ENCODE data around the gene WNK2. TPM values are rescaled to one million over a fixed set of nuclear protein-coding genes. Genes with fewer than 3 reads are reported as not detected.
"Not testable (repeated sequence)": the region's sequence is repeated elsewhere in the genome, so short reads cannot be mapped to it uniquely, and the experiment has no call there.

The WNK2 gene
- total RNA-seq, 1 donor from 2014 or later: 0.92 TPM

DNA sequence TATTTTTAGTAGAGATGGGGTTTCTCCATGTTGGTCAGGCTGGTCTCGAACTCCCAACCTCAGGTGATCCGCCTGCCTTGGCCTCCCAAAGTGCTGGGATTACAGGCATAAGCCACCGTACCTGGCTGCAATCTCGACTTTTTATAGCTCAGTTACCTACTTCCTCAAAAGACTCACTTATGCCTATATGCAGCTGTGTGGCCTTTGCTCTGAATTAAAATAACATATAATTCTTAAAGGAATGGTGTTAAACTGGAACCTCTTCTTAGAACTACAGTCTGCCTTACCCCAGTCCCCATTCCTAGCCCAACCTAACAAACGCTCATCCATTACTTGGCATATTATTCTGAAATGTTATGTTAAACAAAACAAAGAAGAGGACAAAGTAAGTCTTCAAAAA is 157.9 kb downstream of the WNK2 start:
- not testable (repeated sequence) for ATAC-seq

DNA sequence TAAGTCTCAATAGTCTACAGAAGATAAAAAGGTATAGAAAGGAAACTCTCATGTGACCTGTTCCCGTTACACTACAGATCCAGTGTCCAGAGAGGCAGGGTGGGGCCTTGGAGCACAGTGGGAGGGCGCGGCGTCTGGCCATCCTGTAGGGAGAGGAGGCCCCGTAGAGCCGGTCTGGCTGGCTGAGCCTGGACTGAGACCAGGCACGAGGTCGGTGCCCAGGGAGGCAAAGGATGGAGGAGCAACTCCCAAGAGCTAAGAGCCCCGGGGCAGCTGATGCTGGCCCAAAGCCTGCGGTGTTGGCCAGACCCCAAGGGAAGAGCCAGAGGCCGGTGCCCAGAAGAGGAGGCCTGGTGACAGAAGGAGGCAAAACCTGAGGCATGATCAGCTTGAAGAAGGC is 158.5 kb downstream of the WNK2 start:
- peak; percentile 81 for ATAC-seq

DNA sequence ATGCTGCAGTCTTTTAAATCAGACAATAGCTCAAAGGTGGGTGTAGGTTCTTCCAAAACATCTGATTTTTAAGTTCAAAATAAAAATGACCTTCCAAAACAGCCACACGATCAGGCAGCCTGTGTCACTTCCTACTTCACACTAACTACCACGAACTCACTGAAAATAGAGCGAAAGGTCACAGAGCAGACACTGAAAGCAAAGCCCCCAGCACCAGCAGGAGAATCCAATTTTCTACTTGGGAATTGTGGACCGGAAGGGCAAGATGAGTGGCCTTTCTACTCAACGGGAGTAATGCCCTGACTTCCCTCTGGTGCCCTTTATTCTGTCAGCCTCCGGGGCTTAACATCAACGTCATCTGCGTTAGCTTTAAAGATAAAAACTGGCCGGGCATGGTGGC is 159.7 kb downstream of the WNK2 start:
- ATAC-seq: no peak

DNA sequence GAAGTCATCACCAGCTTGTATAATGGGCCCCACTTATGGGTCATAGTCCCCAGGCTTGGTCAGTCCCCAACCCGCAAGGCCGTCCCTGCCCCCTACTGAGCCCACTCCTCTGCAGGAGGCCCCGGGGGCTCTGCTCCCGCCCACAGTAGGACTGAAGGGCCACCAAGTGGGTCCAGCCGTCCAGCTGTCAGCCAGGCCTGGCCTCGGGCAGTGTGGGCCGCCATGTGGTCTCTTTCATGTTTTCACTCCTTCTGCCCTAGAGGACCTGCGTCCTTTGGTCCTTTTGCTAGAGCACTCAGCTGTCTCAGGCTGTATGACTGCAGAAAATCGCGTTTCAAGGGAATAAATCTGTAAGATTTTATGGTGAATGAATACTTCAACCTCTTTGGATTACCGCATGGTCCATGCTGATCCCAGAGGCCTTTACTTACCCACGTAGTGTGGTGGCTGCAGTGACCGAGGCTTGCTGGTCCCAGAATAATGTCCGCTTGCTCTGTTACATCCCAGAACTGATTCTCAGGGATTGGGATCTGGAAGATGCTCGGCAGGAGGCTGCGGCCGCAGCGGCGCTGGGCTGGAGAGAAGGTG is 161.8 kb downstream of the WNK2 start:
- ATAC-seq: no peak

DNA sequence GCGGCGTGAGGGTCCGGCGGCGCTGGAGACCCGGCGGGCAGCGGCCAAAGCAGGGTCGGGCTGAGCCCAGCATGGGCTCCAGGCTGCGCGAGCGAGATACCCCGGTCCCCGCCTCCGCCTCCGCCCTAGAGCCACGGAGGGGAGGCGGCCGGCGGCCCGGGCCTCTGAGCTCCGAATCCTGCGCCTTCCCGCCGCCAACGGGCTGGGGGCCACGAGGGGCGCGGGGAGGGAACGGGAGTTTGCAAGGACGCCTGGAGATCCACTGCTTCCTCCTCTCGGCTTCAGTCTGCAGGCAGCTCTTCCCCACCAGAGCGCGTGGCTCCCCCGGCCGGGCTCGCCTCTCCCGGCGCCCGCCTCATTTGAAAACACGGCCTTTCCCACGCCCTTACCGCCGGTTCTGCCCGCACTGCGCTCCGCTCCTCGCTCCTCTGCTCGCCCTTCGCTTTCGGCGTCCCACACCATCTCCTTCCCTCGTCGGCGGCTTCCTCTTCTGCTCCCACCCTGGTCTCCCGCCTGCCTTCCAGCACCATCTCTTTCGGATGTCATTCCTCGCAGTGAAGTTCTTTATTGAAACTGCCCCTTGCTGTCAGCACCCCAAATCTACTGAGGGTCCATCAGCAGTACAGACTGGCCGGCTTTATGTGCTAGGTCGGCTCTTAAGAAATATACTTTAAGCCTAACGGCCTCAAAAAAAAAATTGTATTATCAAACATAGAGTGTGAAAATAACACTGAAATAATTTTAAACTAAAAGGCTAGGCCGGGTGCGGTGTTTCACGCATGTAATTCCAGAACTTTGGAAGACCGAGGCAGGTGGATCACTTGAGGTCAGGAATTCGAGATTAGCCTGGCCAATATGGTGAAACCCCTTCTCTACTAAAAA is 162.5 kb downstream of the WNK2 start:
- no peak for ATAC-seq

DNA sequence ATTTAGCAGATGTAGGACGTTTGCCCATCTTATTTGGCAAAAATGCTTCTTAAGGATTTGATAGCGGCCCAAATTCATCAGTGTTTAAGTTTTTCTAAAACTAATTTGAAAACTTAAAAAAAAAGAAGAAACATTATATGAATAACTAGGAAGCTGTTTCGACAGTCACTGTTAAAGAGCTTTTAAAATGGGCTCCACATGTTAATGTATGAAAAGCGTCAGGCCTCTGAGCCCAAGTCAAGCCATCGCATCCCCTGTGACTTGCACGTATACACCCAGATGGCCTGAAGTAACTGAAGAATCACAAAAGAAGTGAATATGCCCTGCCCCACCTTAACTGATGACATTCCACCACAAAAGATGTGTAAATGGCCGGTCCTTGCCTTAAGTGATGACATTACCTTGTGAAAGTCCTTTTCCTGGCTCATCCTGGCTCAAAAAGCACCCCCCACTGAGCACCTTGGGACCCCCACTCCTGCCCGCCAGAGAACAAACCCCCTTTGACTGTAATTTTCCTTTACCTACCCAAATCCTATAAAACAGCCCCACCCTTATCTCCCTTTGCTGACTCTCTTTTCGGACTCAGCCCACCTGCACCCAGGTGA is 163.5 kb downstream of the WNK2 start:
- not testable (repeated sequence) for ATAC-seq

DNA sequence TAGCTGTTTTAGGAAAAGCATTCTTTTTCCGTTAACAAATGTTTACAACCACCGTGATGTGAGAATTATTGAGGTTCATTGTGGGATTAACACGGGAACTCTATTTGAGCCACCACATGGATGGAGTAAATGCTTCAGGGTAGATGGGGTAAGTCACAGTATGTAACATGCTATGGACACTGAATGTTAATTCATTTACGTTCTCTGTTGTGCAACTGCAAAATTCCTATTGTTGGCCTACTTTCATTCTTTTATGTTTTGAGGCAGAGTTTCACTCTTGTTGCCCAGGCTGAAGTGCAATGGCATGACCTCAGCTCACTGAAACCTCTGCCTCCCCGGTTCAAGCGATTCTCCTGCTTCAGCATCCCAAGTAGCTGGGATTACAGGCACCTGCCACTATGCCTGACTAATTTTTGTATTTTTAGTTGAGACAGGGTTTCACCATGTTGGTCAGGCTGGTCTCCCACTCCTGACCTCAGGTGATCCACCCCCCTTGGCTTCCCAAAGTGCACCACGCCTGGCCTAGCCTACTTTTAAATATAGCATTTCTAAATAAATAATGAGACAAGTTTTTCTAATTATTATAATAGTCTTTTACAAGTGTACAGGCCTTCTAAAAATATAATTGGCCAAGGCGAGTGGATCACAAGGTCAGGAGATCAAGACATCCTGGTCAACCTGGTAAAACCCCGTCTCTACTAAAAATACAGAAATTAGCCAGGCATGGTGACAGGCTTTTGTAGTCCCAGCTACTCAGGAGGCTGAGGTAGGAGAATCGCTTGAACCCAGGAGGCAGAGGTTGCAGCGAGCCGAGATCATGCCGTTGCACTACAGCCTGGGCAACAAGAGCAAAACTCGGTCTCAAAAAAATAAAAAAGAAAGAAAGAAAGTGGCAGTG is 169.7 kb downstream of the WNK2 start:
- ATAC-seq: not testable (repeated sequence)

DNA sequence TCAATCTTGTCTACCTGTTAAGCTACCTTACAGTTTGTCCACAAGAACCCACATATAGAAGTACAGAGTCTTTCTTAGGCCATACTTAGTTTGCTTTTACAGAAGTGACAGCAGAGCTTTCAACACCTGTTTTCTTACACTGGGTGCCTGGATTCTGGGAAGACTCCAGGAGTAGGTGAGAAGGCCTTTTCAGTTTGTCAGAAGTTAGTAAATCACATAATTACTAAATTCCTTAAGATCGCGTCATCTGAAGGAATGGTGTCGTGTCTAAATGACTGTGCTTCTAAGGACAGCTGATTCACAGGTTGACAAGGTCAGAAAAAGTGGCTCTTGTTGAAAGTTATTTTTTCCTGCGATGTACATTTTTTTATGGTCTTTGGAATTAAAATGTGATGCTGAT is 170.5 kb downstream of the WNK2 start:
- no peak for ATAC-seq

DNA sequence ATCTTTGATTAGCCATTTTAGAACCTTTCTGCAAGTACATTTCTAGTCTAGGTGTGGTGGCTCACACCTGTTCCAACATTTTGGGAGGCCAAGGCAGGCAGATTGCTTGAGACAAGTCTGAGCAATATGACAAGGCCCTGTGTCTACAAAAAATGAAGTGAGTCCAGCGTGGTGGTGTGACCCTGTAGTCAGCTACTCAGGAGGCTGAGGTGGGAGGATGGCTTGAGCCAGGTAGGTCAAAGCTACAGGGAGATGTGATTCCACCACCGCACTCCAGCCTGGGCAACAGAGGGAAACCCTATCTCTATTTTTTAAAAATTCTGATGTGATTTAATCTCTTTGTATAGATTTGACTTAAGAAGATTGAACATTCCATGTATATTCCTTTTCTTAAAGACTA is 171.9 kb downstream of the WNK2 start:
- no peak for ATAC-seq

DNA sequence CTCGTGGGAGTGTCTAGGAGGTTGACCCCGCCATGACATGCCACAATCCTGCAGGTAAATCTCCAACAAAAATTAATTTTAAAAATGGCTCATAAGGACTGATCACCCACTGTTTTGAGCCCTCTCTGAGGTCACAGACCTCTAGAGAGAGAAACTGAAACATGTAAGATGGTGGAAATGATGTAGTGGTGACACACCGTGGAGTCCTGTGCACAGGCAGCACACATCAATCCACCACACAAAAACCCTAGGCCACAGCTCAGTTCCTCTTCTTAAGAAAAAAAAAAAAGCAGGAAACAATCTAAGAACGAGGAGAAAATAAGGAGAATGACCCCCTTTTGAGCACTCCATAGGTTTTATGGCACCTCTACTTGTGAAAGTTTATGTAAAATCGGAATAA is 173.7 kb downstream of the WNK2 start:
- ATAC-seq: no peak

DNA sequence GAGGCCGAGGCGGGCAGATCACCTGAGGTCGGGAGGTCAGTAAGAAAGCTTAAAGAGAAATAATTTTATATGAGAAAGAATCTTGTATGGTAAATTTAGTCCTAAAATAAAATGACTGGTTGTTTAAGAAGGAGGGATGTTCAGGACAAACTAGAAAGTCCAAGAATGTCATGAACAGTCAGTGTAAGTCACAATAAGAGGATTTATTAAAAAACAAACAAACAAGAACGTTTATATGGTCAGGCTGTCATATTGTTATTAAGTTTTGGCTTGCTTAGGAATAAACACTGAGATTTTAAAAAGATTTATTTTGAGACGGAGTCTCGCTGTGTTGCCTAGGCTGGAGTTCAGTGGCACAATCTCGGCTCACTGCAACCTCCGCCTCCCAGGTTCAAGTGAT is 176.0 kb downstream of the WNK2 start:
- ATAC-seq: not testable (repeated sequence)

DNA sequence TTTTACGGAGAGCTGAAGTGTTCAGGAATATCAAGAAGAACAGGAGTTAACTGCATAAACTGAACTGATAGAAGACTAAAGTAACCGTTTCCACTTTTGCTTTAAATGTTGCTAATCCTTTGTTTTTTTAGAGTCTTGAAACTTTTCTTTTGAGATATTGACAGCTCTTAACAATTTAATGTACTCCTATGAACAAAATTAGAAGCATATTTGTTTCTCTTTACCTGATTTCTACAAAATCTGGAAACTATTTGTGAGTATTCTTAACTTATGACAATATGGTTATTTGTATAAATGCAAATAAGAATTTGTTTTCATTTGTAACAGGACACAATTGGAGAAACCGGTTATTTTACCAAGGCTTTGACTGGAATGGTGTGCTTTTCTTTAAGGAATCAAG is 178.1 kb downstream of the WNK2 start:
- ATAC-seq: no peak

DNA sequence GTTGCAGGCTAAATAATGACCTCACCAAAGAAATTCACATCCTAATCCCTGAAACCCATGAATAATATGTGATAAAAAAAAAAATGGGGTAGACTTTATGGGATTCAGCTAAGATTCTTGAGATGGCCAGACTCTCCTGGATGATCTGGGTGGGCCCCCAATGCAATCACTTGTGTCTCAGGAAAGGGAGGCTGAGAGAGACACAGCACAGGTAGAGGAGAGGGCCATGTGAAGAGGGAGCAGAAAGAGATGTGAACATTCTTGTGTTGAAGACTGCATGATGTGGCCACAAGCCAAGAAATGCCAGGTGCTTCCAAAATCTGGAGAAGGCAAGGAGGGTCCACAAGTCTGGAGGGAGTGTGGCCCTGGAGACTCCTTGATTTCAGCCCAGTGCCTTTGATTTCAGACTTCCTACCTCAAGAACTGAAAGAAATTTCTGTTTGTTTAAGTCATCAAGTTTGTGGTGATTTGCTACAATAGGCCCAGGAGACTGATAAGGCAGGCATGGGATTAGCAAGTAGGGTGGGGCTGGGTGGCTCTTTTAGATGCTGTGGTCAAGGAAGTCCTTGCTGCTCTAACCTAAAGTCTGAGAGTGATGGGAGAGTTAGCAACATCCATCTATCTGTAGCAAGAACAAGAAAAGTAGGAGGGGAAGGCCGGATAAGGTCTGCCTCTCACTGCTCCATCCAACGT is 180.9 kb downstream of the WNK2 start:
- no peak for ATAC-seq

DNA sequence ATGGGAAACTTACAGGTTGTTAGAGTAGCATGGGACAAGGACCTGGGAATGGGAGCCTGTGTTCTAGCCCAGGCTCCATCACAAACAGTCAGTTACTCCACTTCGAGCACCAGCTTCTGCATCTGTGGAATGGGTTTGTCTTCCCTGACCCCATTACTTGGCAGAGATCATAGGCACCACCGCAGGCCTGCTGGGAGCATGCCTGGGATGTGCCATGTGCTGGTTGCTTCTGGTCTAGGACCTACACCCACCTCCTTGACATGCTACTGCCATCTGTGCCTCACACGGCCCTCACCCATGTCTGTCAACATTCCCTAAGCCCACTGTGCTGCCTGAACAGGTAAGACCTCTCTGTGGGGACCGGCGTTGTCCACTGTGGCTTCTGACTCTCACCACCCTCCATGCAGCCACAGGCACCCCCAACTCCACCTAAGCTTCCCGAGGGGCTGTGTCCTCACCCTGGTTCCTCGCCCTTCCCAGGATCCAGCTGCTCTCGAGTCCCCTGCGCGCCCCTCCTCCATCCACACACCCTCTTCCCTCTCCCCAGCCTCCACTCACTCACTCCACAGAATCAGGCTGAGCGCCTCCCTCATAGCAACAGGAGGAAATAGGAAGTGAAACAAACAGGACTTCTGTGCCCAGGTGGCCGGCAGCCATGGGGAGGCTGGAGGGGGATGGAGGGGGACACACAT is 181.6 kb downstream of the WNK2 start:
- ATAC-seq: no peak

DNA sequence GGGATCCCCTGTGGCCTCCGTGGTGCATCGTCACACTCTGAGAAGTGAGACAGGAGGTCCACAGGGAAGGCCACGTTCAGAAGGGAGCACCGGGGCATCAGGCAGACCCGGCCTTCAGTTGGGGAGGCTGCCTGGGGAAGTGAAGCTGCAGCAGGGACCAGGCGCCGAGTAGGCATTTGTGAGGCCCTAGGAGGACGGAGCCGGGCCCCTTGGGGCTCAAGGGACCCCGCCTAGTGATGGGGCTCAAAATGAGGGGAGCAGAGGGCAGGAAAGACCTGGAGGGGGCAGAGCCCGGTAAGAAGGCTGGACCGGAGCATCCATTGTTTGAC is 182.1 kb downstream of the WNK2 start:
- ATAC-seq: no peak

DNA sequence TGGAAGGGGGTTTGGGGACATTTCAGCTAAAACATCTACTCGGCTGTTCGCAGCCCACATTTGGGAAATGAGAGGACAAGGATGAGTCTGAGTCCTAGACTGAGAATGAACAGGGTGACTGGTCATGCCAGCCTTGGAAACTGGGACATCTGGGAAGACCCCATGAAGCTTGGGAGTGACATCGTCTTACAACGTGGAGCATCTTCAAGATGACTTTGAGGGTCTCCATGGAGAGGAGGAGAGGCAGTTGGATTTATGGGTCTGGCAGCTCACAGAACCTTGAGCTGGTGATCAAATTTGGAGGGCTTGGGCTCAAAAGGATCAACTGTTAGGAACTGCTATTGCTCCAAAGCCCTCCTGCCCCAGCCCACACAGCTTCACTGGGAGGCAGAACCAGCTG is 182.5 kb downstream of the WNK2 start:
- not testable (repeated sequence) for ATAC-seq

DNA sequence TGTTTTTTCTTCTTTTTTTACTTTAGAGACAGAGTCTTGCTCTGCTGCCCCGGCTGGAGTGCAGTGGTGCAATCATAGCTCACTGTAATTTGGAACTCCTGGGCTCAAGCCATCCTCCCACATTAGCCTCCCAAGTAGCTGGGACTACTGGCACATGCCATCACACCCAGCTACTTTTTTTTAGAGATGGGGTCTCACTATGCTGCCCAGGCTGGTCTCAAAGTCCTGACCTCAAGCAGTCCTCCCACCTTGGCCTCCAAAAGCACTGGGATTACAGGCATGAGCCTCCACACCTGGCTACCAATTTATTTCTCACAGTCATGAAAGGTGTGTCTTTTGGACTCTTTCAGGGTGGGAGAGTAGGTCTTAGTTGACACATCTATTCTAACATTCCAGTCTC is 184.5 kb downstream of the WNK2 start:
- ATAC-seq: no peak

DNA sequence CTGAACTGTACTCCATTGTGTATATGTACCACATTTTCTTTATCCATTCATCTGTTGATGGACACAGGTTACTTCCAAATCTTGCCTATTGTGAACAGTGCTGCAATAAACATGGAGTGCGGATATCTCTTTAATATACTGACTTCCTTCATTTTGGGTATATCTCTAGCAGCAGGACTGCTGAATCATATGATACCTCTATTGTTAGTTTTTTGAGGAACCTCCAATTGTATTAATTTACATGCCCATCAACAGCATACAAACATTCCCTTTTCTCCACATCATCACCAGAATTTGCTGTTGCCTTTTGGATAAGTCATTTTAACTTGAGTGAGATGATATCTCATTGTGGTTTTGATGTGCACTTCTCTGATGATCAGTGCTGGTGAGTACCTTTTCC is 185.7 kb downstream of the WNK2 start:
- ATAC-seq: no peak

Data from esophagus mucosa (tissue), 1 donor.